Osteocyte (in vitro differentiated cells): ENCODE measurements around the gene SMARCC2. TPM values are rescaled to one million over a fixed set of nuclear protein-coding genes. Genes with fewer than 3 reads are reported as not detected.
"Not testable (repeated sequence)": the region's sequence is repeated elsewhere in the genome, so short reads cannot be mapped to it uniquely, and the experiment has no call there.

Source experiments
- DNase-seq: peaks from one replicate; pipeline ENCODE4 v3.0.0; 2021; ENCODE audit warnings: mixed read lengths; ENCODE audit not compliant: unreplicated experiment; ENCODE audit errors: extremely low spot score
- H3K27ac Mint-ChIP-seq: one replicate; pipeline ENCODE4 v1.8.0; 2021; ENCODE audit warnings: mild to moderate bottlenecking, mixed read lengths; ENCODE audit not compliant: unreplicated experiment
- H3K27me3 Mint-ChIP-seq: one replicate; pipeline ENCODE4 v1.8.0; 2021; ENCODE audit warnings: mixed read lengths; ENCODE audit not compliant: unreplicated experiment
- H3K36me3 Mint-ChIP-seq: one replicate; pipeline ENCODE4 v1.8.0; 2021; ENCODE audit warnings: mixed read lengths; ENCODE audit not compliant: unreplicated experiment
- H3K4me1 Mint-ChIP-seq: one replicate; pipeline ENCODE4 v1.8.0; 2021; ENCODE audit warnings: mixed read lengths; ENCODE audit not compliant: unreplicated experiment
- H3K4me3 Mint-ChIP-seq: one replicate; pipeline ENCODE4 v1.8.0; 2021; ENCODE audit warnings: mild to moderate bottlenecking, moderate library complexity, mixed read lengths; ENCODE audit not compliant: unreplicated experiment
- H3K9me3 Mint-ChIP-seq: one replicate; pipeline ENCODE4 v1.8.0; 2021; ENCODE audit warnings: mixed read lengths; ENCODE audit not compliant: unreplicated experiment
- total RNA-seq: library from RNA; stranded (reverse); gene quantifications from 2 replicates; pipeline ENCODE4 v1.2.1, GENCODE V29; 2021
- TF ChIP-seq, protein P1 (sequence below): fragments of 200-600 bp; sonication (generic); IDR thresholded peaks from 2 replicates; pipeline ENCODE4 v1.5.0; 2021; ENCODE audit warnings: antibody characterized with exemption, mild to moderate bottlenecking, moderate library complexity

The SMARCC2 gene
- total RNA-seq, 1 donor from 2014 or later: 128 TPM

GRCh38 chr12:56120158-56120846 lies 69.0 kb downstream of the SMARCC2 start:
- DNase-seq: no peak
- H3K27me3 Mint-ChIP-seq: no peaks in the 10 kb centered on the region
- H3K4me1 Mint-ChIP-seq: peaks cover 33% of the 10 kb centered on the region
- peak overlapping the region; percentile 71 for H3K27ac Mint-ChIP-seq
- H3K9me3 Mint-ChIP-seq: no peaks in the 10 kb centered on the region
- no peak overlapping the region for H3K4me3 Mint-ChIP-seq
- peaks cover 21% of the 10 kb centered on the region for H3K36me3 Mint-ChIP-seq
- TF ChIP-seq, protein P1, sequence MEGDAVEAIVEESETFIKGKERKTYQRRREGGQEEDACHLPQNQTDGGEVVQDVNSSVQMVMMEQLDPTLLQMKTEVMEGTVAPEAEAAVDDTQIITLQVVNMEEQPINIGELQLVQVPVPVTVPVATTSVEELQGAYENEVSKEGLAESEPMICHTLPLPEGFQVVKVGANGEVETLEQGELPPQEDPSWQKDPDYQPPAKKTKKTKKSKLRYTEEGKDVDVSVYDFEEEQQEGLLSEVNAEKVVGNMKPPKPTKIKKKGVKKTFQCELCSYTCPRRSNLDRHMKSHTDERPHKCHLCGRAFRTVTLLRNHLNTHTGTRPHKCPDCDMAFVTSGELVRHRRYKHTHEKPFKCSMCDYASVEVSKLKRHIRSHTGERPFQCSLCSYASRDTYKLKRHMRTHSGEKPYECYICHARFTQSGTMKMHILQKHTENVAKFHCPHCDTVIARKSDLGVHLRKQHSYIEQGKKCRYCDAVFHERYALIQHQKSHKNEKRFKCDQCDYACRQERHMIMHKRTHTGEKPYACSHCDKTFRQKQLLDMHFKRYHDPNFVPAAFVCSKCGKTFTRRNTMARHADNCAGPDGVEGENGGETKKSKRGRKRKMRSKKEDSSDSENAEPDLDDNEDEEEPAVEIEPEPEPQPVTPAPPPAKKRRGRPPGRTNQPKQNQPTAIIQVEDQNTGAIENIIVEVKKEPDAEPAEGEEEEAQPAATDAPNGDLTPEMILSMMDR: no peak

GRCh38 chr12:56119361-56119796 lies 69.9 kb downstream of the SMARCC2 start:
- peak overlapping the region; percentile 99 for H3K4me3 Mint-ChIP-seq
- no peak for DNase-seq
- no peaks in the 10 kb centered on the region for H3K27me3 Mint-ChIP-seq
- peaks cover 36% of the 10 kb centered on the region for H3K4me1 Mint-ChIP-seq
- TF ChIP-seq, protein P1: peak; percentile 78
- H3K27ac Mint-ChIP-seq: peak overlapping the region; percentile 98
- no peaks in the 10 kb centered on the region for H3K9me3 Mint-ChIP-seq
- H3K36me3 Mint-ChIP-seq: peaks cover 21% of the 10 kb centered on the region

- no peaks in the 10 kb centered on the region for H3K9me3 Mint-ChIP-seq
- H3K4me3 Mint-ChIP-seq: peak overlapping the region; percentile 99
- TF ChIP-seq, protein P1: no peak
- peak overlapping the region; percentile 98 for H3K27ac Mint-ChIP-seq
- peaks cover 36% of the 10 kb centered on the region for H3K4me1 Mint-ChIP-seq
- peaks cover 23% of the 10 kb centered on the region for H3K36me3 Mint-ChIP-seq
- no peak for DNase-seq
- H3K27me3 Mint-ChIP-seq: no peaks in the 10 kb centered on the region
These were observed 70.5 kb downstream of the SMARCC2 start for GRCh38 chr12:56118688-56119357.

- H3K27me3 Mint-ChIP-seq: no peaks in the 10 kb centered on the region
- H3K36me3 Mint-ChIP-seq: peaks cover 31% of the 10 kb centered on the region
- TF ChIP-seq, protein P1: peak; percentile 66
- H3K4me3 Mint-ChIP-seq: peak within 1 kb of the TSS; percentile 99
- H3K27ac Mint-ChIP-seq: peak within 1 kb of the TSS; percentile 98
- H3K9me3 Mint-ChIP-seq: no peaks in the 10 kb centered on the region
- peaks cover 36% of the 10 kb centered on the region for H3K4me1 Mint-ChIP-seq
- DNase-seq: peak; percentile 99
These were observed 71.2 kb downstream of the SMARCC2 start, which contains the start of gene ZC3H10 for GRCh38 chr12:56117778-56118687. Gene ZC3H10 (plus strand): TSS chr12:56118266. CDS start chr12:56120563, 2,297 bp downstream.

DNA sequence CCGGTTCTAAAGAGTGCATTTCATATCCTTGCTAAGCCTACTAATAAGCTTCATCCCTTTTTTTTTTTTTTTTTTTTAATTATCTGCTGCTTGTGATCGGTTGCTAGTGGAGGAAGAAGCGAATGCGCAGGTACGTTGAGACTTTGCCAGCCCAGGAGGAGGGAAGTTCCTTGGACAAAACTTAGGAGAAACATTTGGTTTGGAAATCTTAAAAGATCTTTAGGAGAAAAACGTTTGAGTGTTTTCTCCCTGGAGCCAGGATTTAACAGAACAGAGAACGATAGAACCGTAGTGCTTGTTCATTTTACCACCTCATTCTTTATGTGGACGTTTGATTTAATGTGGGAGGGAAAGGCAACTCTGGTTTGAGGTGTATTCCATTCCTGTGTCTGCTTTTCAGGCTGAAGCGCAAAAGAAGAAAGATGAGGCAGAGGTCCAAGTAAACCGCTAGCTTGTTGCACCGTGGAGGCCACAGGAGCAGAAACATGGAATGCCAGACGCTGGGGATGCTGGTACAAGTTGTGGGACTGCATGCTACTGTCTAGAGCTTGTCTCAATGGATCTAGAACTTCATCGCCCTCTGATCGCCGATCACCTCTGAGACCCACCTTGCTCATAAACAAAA lies 72.1 kb downstream of the SMARCC2 start:
- not testable (repeated sequence) for H3K27me3 Mint-ChIP-seq, H3K9me3 Mint-ChIP-seq, DNase-seq
- Mint-ChIP-seq H3K4me3 (peak overlapping the region; percentile 99), H3K36me3 (peaks cover 33% of the 10 kb centered on the region), H3K27ac (peak overlapping the region; percentile 98), H3K4me1 (peaks cover 36% of the 10 kb centered on the region)
